ENCODE results near the gene BAZ1A.
"Not testable (repeated sequence)": the region's sequence is repeated elsewhere in the genome, so short reads cannot be mapped to it uniquely, and the experiment has no call there.

BAZ1A gene

GRCh38 chr14:34857689-34858449, 17.3 kb downstream of the BAZ1A start:
- DNase-seq (ENCODE audit: low spot score) = peak; percentile 39

GRCh38 chr14:34853041-34853440, 22.1 kb downstream of the BAZ1A start:
- no peak for DNase-seq (ENCODE audit: low spot score)

GRCh38 chr14:34851395-34851794, 23.8 kb downstream of the BAZ1A start:
- no peak for DNase-seq (ENCODE audit: low spot score)

- no peak for DNase-seq (ENCODE audit: low spot score)
These were observed 29.3 kb downstream of the BAZ1A start for GRCh38 chr14:34845869-34846268.

GRCh38 chr14:34843011-34843554, 32.1 kb downstream of the BAZ1A start:
- DNase-seq (ENCODE audit: low spot score) = peak; percentile 18

GRCh38 chr14:34837801-34838322, 37.3 kb downstream of the BAZ1A start:
- DNase-seq (ENCODE audit: low spot score) = no peak

GRCh38 chr14:34835312-34835711, 39.8 kb downstream of the BAZ1A start:
- DNase-seq (ENCODE audit: low spot score) = no peak

- peak; percentile 23 for DNase-seq (ENCODE audit: low spot score)
These were observed 41.3 kb downstream of the BAZ1A start for GRCh38 chr14:34833549-34834523.

GRCh38 chr14:34826661-34827060, 48.5 kb downstream of the BAZ1A start:
- DNase-seq (ENCODE audit: low spot score) = no peak

GRCh38 chr14:34824826-34825225, 50.3 kb downstream of the BAZ1A start:
- DNase-seq (ENCODE audit: low spot score) = no peak

- no peak for DNase-seq (ENCODE audit: low spot score)
These were observed 50.9 kb downstream of the BAZ1A start for GRCh38 chr14:34824256-34824655.

- no peak for DNase-seq (ENCODE audit: low spot score)
These were observed 57.4 kb downstream of the BAZ1A start for GRCh38 chr14:34817768-34818167.

GRCh38 chr14:34810028-34810427, 65.1 kb downstream of the BAZ1A start:
- peak; percentile 4 for DNase-seq (ENCODE audit: low spot score)

GRCh38 chr14:34806257-34806656, 68.9 kb downstream of the BAZ1A start:
- DNase-seq (ENCODE audit: low spot score) = no peak

- no peak for DNase-seq (ENCODE audit: low spot score)
These were observed 70.2 kb downstream of the BAZ1A start for GRCh38 chr14:34804933-34805332.

GRCh38 chr14:34798861-34799260, 76.3 kb downstream of the BAZ1A start:
- DNase-seq (ENCODE audit: low spot score) = not testable (repeated sequence)

GRCh38 chr14:34797747-34798583, 77.2 kb downstream of the BAZ1A start:
- no peak for DNase-seq (ENCODE audit: low spot score)

- no peak for DNase-seq (ENCODE audit: low spot score)
These were observed 78.3 kb downstream of the BAZ1A start for GRCh38 chr14:34796902-34797301.

- DNase-seq (ENCODE audit: low spot score) = no peak
These were observed 80.2 kb downstream of the BAZ1A start for GRCh38 chr14:34794941-34795340.

- no peak for DNase-seq (ENCODE audit: low spot score)
These were observed 80.9 kb downstream of the BAZ1A start for GRCh38 chr14:34794217-34794616.

GRCh38 chr14:34792598-34792997, 82.6 kb downstream of the BAZ1A start:
- DNase-seq (ENCODE audit: low spot score) = no peak

All from CD4-positive, alpha-beta T cell treated with Interleukin-2 at 100 ng/mL for 4 hours (primary cell).